ENCODE results near the gene TFF3. TPM values are rescaled to one million over a fixed set of nuclear protein-coding genes. Genes with fewer than 3 reads are reported as not detected.

The TFF3 gene
- total and polyA plus RNA-seq, 2 experiments from 2014 or later: 1.2 to 3.3 TPM

DNA sequence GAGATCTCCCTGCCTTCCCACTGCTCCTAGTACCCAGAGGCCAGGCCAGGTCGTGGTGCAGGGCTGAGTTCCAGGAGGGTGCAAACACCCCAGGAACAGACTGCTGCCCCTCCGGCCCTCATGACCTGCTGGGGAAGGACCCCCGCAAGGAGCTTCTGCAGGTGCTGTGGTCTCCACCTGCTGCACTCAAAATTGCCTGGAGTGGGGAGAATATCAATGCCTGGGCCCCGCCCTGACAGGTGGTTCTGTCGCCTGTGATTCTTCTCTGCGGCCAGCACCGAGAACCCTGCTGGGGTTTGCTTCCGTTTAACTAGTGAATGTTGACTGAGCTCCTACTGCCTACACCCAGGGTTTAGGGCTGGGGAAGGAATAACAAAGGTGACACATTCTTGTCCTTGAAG lies 2.1 kb upstream of the TFF3 start:
- no peaks in the 10 kb centered on the region for H3K9me2 ChIP-seq (ENCODE audit: insufficient read depth)
- Mint-ChIP-seq H3K9me3 (no peaks in the 10 kb centered on the region), H3K27ac (no peak overlapping the region), H3K27me3 (ENCODE audit: insufficient read depth, low read depth, poor library complexity) (peaks cover 11% of the 10 kb centered on the region), H3K4me3 (no peak overlapping the region), H3K36me3 (ENCODE audit: low read depth) (no peaks in the 10 kb centered on the region), H3K4me1 (peaks cover 42% of the 10 kb centered on the region)
- no peak overlapping the region for H3K4me2 ChIP-seq
- ATAC-seq (peak; percentile 22; the same call in 2 of the 3 replicates), DNase-seq (ENCODE audit: low spot score) (no peak)
- no peak overlapping the region for H2AFZ ChIP-seq
- peaks cover 11% of the 10 kb centered on the region; the same call in 1 of the 2 replicates for H3K4me1 ChIP-seq (ENCODE audit: insufficient read depth)
- no peak overlapping the region for H3K27ac ChIP-seq (ENCODE audit: low read depth)
- no peaks in the 10 kb centered on the region for H3K79me2 ChIP-seq (replicated peaks; ENCODE audit: insufficient read depth)
- H3K36me3 ChIP-seq (ENCODE audit: insufficient read depth): no peaks in the 10 kb centered on the region
- no peaks in the 10 kb centered on the region for H3K27me3 ChIP-seq (ENCODE audit: insufficient read depth)
- no peak overlapping the region for H3K4me3 ChIP-seq
- H3F3A ChIP-seq (replicated peaks; ENCODE audit: low read depth): no peaks in the 10 kb centered on the region
- no peak for TF ChIP-seq EZH2 (IDR thresholded peaks at IDR 0.05; ENCODE audit: low read depth, unreplicated experiment)
- no peak for TF ChIP-seq CTCF (conservative IDR thresholded peaks at IDR 0.05; ENCODE audit: low read depth in 2 of 2)
- TF ChIP-seq, protein P1, sequence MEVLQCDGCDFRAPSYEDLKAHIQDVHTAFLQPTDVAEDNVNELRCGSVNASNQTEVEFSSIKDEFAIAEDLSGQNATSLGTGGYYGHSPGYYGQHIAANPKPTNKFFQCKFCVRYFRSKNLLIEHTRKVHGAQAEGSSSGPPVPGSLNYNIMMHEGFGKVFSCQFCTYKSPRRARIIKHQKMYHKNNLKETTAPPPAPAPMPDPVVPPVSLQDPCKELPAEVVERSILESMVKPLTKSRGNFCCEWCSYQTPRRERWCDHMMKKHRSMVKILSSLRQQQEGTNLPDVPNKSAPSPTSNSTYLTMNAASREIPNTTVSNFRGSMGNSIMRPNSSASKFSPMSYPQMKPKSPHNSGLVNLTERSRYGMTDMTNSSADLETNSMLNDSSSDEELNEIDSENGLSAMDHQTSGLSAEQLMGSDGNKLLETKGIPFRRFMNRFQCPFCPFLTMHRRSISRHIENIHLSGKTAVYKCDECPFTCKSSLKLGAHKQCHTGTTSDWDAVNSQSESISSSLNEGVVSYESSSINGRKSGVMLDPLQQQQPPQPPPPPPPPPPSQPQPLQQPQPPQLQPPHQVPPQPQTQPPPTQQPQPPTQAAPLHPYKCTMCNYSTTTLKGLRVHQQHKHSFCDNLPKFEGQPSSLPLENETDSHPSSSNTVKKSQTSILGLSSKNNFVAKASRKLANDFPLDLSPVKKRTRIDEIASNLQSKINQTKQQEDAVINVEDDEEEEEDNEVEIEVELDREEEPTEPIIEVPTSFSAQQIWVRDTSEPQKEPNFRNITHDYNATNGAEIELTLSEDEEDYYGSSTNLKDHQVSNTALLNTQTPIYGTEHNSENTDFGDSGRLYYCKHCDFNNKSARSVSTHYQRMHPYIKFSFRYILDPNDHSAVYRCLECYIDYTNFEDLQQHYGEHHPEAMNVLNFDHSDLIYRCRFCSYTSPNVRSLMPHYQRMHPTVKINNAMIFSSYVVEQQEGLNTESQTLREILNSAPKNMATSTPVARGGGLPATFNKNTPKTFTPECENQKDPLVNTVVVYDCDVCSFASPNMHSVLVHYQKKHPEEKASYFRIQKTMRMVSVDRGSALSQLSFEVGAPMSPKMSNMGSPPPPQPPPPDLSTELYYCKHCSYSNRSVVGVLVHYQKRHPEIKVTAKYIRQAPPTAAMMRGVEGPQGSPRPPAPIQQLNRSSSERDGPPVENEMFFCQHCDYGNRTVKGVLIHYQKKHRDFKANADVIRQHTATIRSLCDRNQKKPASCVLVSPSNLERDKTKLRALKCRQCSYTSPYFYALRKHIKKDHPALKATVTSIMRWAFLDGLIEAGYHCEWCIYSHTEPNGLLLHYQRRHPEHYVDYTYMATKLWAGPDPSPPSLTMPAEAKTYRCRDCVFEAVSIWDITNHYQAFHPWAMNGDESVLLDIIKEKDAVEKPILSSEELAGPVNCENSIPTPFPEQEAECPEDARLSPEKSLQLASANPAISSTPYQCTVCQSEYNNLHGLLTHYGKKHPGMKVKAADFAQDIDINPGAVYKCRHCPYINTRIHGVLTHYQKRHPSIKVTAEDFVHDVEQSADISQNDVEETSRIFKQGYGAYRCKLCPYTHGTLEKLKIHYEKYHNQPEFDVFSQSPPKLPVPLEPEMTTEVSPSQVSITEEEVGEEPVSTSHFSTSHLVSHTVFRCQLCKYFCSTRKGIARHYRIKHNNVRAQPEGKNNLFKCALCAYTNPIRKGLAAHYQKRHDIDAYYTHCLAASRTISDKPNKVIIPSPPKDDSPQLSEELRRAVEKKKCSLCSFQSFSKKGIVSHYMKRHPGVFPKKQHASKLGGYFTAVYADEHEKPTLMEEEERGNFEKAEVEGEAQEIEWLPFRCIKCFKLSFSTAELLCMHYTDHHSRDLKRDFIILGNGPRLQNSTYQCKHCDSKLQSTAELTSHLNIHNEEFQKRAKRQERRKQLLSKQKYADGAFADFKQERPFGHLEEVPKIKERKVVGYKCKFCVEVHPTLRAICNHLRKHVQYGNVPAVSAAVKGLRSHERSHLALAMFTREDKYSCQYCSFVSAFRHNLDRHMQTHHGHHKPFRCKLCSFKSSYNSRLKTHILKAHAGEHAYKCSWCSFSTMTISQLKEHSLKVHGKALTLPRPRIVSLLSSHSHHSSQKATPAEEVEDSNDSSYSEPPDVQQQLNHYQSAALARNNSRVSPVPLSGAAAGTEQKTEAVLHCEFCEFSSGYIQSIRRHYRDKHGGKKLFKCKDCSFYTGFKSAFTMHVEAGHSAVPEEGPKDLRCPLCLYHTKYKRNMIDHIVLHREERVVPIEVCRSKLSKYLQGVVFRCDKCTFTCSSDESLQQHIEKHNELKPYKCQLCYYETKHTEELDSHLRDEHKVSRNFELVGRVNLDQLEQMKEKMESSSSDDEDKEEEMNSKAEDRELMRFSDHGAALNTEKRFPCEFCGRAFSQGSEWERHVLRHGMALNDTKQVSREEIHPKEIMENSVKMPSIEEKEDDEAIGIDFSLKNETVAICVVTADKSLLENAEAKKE (CRISPR knock-in tag; IDR thresholded peaks at IDR 0.05): no peak
- TF ChIP-seq NANOG (IDR thresholded peaks at IDR 0.05; ENCODE audit: borderline replicate concordance): no peak
- TF ChIP-seq, protein P2, sequence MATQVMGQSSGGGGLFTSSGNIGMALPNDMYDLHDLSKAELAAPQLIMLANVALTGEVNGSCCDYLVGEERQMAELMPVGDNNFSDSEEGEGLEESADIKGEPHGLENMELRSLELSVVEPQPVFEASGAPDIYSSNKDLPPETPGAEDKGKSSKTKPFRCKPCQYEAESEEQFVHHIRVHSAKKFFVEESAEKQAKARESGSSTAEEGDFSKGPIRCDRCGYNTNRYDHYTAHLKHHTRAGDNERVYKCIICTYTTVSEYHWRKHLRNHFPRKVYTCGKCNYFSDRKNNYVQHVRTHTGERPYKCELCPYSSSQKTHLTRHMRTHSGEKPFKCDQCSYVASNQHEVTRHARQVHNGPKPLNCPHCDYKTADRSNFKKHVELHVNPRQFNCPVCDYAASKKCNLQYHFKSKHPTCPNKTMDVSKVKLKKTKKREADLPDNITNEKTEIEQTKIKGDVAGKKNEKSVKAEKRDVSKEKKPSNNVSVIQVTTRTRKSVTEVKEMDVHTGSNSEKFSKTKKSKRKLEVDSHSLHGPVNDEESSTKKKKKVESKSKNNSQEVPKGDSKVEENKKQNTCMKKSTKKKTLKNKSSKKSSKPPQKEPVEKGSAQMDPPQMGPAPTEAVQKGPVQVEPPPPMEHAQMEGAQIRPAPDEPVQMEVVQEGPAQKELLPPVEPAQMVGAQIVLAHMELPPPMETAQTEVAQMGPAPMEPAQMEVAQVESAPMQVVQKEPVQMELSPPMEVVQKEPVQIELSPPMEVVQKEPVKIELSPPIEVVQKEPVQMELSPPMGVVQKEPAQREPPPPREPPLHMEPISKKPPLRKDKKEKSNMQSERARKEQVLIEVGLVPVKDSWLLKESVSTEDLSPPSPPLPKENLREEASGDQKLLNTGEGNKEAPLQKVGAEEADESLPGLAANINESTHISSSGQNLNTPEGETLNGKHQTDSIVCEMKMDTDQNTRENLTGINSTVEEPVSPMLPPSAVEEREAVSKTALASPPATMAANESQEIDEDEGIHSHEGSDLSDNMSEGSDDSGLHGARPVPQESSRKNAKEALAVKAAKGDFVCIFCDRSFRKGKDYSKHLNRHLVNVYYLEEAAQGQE (IDR thresholded peaks at IDR 0.05; ENCODE audit: unreplicated experiment): no peak
- no peak for TF ChIP-seq STAT1 (IDR thresholded peaks at IDR 0.05; ENCODE audit: unreplicated experiment)
- TF ChIP-seq POLR2AphosphoS5 (IDR thresholded peaks at IDR 0.05; ENCODE audit: low read depth): no peak
- no peak for TF ChIP-seq ZNF114 (CRISPR knock-in tag; IDR thresholded peaks at IDR 0.05)
- TF ChIP-seq, protein P3, sequence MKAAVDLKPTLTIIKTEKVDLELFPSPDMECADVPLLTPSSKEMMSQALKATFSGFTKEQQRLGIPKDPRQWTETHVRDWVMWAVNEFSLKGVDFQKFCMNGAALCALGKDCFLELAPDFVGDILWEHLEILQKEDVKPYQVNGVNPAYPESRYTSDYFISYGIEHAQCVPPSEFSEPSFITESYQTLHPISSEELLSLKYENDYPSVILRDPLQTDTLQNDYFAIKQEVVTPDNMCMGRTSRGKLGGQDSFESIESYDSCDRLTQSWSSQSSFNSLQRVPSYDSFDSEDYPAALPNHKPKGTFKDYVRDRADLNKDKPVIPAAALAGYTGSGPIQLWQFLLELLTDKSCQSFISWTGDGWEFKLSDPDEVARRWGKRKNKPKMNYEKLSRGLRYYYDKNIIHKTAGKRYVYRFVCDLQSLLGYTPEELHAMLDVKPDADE (IDR thresholded peaks at IDR 0.05): no peak
- no peak for TF ChIP-seq EZH2phosphoT487 (IDR thresholded peaks at IDR 0.05; ENCODE audit: unreplicated experiment)
- TF ChIP-seq ZNF331 (CRISPR knock-in tag; IDR thresholded peaks at IDR 0.05; ENCODE audit: low read depth): no peak
- no peak for TF ChIP-seq JUNB (IDR thresholded peaks at IDR 0.05; ENCODE audit: unreplicated experiment)
- TF ChIP-seq CREB1 (CRISPR knock-in tag; IDR thresholded peaks at IDR 0.05; ENCODE audit: low read depth): no peak
- H4K20me1 ChIP-seq (replicated peaks; ENCODE audit: insufficient read depth): no peaks in the 10 kb centered on the region

Measured in GM23338 (cell line).